Measurements from ENCODE around the gene CXXC4. TPM values are rescaled to one million over a fixed set of nuclear protein-coding genes. Genes with fewer than 3 reads are reported as not detected.
A peak's percentile ranks its signal among the peaks of the same experiment; 100 is the strongest.

CXXC4 gene
- total RNA-seq, result 0.05 TPM in 1 of 2 replicates, not detected in the other

GRCh38 chr4:104494822-104495559 lies at the start of gene CXXC4:
CXXC4 (minus strand) TSS chr4:104494894; CDS start chr4:104491802, 3,092 bp downstream.
- peak; percentile 13 for DNase-seq

DNA sequence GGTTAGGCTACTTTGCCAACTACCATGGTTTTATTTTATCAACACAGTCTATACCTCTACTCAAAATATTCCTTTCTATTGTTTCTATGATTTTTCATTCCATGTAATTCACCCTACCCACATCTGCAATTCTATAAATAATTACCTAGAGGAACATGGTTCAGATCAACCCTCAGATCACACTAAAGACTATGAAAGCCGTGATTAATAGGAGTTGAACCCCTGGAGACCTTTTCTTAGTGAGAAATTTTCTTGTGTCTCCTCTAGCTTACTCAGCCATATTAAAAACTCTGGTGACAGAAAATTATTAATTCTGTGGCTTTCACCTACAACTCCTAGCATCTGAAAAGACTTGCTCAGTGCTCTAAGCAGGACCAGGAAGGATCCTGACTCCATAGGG lies 38.5 kb upstream of the CXXC4 start:
- DNase-seq, result no peak

DNA sequence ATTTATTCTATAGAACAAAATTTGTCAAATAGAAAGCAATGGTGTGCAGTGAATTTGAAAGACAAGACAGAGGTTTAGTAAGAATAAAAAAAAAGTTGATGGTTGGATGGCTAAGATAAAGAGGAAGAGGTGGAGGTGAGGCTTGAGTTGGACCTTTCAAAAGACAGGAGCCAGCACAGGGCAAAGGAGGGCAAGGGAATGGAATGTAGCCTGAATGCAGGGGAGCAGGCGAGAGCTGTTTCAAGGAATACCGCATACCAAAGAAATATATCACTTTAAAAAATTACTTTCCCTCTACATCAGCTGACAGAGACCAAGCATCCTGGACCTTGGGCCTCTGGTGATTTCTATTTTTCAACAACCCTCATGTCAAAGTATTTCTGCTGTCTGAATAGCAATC lies 38.0 kb upstream of the CXXC4 start:
- no peak for DNase-seq

DNA sequence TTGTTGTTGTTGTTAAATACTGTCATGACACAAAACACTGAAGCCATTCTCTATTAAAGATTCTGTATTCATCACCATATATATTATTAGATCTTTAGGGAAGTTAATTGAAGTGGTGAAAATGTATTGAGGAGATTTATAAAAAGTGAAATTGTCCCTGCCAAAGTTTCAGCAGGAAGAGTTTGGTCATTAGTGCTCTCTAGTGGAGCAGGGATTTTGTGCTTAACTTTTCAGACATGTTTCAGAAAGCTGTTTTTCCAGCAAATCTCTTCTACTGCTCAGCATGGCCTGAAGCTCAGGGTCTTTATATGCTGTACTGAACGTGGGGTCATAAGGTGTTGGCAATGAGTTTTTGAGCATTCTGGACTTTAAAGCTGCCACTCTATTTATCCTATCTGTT lies 36.7 kb upstream of the CXXC4 start:
- no peak for DNase-seq

- no peak for DNase-seq
These were observed 35.7 kb upstream of the CXXC4 start for GRCh38 chr4:104530426-104530825.

DNA sequence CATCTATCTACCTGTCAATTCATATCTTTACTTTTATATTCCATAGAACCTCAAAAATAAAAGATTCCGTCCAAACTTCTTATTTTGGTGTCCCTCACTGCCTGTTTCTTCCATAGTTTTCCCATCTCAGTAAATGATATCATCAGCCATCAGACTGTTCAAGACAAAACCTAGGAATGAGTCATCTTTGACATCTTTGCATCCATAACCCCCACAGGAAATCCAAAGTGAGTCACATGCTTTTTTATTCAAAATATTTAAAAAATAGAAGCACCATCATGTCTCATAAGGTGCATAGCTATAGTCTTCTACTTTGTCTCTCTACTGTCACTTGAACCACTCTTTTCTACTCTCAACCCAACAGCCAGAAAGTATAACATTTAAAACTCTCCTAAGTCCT lies 29.9 kb upstream of the CXXC4 start:
- DNase-seq, result no peak

- no peak for DNase-seq
These were observed 29.3 kb upstream of the CXXC4 start for GRCh38 chr4:104524026-104524425.

DNA sequence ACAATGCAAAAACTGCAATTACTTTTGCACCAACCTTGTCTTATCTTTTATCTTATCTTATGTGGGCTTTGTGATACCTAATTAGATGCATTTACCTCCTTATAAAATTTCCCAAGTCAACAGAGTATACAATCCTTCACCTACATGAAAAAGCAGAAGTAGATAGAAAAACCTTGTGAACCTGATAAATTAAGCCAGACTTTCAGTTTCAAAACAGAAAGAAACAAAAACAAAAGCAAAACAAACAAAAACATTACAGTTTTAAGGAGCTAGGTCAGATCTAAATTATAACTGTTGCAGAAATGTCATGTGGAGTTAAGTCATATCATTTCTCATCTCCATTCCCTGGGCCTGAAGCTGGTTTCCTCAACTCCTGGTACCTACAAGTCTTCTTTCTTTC lies 24.9 kb upstream of the CXXC4 start:
- DNase-seq, result no peak

DNA sequence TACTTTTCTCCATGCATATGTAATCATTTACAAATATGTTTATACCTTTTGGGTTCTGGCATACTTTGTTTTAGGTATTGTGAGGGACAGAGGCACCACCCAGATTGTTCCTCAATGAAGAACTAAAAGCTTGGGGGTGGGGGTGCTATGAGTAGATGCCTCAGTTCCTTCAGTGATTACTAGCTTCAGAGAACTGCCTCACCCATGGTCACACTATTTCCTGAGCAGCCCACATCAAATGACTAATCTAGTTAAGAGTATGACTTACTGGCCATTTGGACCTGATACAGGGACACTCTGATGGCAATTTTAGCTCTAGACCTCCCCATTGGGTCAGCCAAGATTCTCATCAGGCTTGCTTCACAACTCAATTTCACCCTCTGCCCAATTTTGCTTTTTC lies 22.2 kb upstream of the CXXC4 start:
- DNase-seq, result no peak

DNA sequence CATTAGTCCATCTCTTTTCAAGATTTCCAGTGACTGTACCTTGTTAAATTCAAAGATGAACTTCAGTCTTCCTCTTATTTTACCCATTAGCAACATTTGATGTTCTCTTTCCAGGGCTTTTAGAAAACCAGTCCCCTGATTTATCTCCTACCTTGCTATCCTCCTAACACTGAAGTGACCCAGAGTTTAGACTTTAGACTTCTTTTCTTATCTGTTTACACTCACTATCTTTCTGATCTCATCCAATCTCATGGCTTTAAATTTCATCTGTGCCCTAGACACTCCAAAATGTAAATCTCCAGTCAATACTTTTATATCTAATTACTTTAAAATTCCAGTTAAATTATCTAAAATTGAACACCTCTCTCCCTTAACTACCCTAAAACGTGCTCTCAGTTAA lies 13.5 kb upstream of the CXXC4 start:
- DNase-seq, result no peak

DNA sequence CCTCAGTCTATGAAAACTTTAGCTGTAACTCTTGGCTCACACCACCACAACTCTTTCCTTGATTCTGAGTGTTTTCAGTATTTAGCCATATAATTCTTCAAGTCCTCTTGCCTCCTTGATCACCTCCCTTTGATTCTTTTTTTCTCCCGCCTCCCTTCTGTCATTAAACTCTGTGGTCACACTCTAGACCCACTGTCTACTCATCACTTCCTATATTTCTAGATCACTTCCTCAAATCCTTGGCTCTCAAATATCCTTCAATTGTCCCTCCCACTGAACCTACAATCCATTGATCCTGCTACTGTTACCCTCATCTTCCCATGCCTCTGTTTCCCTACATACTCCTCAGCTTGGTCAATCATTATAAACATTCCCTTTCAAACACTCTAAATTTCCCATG lies 12.4 kb upstream of the CXXC4 start:
- no peak for DNase-seq

GRCh38 chr4:104504536-104504935 lies 9.8 kb upstream of the CXXC4 start:
- no peak for DNase-seq

- DNase-seq, result no peak
These were observed 7.8 kb upstream of the CXXC4 start for GRCh38 chr4:104502471-104502870.

- no peak for DNase-seq
These were observed 6.6 kb upstream of the CXXC4 start for GRCh38 chr4:104501290-104501689.

- no peak for DNase-seq
These were observed 5.7 kb upstream of the CXXC4 start for GRCh38 chr4:104500442-104500841.

GRCh38 chr4:104494185-104494584 lies 509 bp downstream of the CXXC4 start:
- no peak for DNase-seq

GRCh38 chr4:104493081-104493831 lies 1.4 kb downstream of the CXXC4 start:
- no peak for DNase-seq

DNA sequence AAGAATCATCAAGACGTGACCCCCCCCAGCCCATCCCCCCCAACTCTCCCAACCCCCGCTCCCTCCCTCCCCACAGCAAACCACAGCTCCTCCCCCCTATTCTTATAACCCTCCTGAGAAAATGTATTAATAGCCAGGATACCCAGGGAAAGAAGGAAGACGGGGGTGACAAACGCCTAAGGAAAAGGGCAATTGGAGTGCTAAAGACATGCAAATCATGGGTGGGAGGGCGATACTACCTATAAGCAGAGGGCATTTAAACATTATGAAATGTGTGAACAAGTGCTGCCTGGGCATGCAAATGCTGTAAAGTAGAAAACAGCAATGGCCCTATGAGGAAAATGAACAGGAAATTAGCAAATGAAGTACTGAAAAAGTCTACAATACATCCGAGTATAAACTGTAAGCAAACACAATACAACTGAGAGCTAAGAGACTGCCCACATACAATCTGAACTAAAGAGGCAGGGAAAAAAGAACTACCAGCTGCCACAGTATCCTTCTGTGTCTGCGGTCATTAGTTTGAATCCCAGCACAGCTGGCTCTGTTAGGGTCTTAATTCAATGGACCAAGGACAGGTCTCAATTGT lies 2.4 kb downstream of the CXXC4 start:
- no peak for DNase-seq

DNA sequence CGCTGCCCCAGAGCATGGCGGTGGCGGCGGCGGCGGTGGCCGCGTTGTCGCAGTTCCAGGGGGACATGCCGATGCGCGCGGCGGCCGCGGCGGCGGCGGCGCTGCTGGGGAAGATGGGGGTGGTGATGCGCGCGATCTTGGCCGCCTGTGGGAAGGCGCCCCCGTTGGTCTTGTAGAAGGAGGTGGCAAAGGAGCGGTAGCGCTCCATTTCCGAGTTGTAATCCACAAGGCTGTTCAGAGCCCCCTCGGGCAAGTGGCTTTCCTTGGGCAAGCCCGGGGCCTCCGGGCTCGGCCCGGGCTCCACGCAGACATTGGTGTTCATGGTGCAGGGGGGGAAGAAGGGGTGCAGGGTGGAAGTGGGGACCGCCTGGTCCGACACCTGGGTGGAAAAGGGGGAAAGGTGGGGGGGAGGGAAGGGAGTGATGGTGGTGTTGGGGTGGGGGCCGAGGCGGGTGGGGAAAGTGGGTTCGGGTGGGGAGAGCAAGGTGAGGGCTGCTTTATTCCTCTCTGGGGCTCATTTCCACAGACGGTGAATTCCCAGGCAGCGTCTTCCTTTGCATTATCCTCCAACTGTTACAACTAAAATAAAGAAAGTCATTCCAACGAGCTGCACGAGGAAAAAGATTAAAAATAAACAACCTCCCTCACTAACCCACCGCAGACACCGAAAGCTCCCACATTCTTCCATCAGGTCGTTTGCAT lies 3.1 kb downstream of the CXXC4 start:
- peak; percentile 24 for DNase-seq

GRCh38 chr4:104490770-104491480 lies 3.8 kb downstream of the CXXC4 start:
- peak; percentile 53 for DNase-seq

DNA sequence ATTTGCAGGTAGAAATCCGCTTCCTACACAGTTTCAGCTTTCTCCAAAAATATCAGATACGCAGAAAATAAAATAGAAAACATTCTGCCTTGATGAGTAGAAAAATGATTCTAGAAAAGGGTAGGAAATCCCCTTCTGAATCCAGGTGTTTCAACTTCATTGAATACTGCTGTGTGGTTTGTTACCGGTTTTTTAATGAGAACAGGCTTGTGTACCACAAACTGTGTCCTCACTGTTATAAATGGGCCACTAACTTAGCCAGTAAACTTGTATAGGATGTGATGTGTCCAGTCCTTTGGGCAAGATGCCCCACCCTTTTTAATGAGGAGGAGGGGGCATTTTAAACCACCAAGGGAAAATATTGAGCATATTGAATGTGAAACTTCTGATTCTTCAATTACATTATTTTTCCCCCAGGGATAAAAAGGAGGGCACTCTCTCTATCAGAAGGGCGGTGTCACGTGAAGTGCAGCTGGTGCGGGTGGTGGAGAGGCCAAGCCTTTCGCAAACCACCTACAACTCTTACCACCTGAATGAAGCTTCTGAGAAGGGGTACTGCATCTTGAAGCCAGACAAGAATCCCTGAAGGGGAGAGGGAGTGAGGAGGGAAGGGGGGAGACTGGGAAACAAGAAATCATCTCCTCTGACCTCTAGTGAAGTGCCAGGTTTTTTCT lies 4.5 kb downstream of the CXXC4 start:
- DNase-seq, result no peak

DNA sequence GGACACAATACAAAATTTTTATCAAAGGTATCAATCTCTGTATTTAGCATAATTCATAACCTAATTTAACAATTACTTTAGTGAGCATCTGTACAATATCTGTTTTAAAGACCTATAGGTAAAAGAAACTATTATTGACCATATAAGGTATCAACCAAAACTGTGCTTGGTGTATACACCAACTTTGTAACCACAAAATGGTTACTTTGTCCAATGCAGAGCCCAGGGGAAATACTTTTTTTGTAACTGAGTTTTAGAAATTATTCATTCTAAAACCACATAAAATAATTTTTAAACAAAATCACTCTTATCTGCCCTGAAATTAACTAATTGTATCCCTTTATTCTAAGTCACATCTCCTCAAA lies 5.0 kb downstream of the CXXC4 start:
- no peak for DNase-seq

All from dermis blood vessel endothelial cell (primary cell).